NT2/D1 (cell line): Measurements from ENCODE around the gene CTBP1.

Experiments used
- SUZ12 ChIP-seq: IDR thresholded peaks from 2 replicates; pipeline ENCODE4 v1.6.1; 2011; ENCODE audit not compliant: insufficient read length, insufficient read depth; ENCODE audit errors: extremely low read depth
- ZNF274 ChIP-seq: IDR thresholded peaks from 2 replicates; pipeline ENCODE4 v1.6.1; 2011; ENCODE audit warnings: mild to moderate bottlenecking, low read depth, low read length

DNA sequence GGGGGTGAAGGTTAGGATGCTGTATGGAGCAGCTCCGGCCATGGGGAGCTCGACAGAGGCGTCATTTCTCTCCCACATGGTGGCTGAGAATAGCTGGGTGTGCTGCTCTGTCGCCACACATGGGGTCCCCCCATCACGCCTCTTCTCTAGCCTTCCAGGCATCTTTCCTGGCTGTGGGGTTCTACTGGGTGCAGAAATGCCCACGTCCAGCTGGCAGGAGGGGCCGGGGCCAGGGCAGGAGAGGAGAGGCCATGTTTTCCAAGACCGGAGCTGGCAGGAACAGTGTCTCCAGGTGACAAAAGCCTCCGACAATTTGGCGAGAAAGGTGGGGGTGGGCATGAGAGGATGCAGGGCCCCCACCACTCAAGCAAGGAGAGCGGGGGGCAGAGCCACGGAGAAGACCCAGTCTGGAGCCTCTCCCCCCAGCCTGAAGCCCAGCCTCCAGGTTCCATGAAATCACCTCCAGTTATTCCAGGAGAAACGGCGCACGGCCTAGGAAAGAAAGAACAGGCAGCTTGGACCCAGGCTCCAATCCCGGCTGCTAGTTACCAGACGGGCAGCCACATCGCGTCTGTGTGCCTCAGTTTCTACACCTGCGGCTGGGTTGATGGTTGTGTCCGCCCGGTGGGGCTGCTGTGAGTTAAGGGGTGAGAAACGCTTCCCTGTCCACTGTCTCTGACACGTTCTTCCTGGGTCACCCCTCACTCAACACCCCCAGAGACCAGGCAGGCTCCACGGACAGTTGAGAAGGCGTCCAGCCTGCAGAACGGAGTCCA is 49.2 kb downstream of the CTBP1 start:
- TF ChIP-seq ZNF274: no peak
- TF ChIP-seq SUZ12: no peak
